GM19193 (cell line): ENCODE data around the gene CTBP1.

Experiments used
- POLR2A ChIP-seq: IDR thresholded peaks from 4 replicates; pipeline ENCODE4 v1.6.1; 2011; ENCODE audit not compliant: insufficient read depth, insufficient read length; ENCODE audit errors: extremely low read depth

Gene CTBP1

DNA sequence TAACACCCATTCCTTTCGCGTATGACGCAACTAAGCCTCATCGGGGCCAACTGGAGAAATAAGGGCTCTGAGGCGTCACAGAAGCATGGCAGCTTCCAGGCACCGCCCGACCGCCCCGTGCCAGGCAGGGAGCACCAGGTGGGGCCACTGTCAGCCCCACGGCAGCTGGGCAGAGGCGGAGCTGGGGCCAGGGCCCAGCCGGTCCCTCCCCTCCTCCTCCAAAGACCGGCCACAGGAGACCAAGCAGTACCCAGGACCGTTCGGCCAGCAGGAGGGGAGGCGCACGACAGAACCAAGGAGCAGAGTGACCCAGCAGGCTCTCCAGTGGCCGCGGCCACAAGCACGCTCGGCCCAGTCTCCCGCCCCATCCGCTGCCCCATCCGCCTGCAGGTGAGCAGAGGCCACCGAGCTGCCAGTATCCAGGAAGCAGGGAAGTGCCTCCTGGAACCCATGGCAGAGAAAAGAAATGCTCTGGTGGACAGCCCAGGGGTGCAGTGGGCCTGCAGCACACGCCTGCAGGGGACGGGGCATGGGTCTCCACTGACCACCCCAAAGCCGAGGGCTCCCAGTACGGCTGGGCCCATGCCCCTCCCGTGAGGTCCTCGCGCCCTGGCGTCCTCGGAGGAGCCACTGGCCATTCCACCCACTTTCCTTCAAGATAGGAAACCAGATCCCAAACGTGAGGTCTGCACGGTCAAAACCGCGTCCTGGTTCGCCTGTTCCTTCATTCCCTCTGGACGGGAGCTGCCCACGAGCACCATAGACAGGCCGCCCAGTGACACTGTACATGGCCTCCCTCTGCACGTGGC is 9.6 kb downstream of the CTBP1 start:
- TF ChIP-seq POLR2A, result no peak

DNA sequence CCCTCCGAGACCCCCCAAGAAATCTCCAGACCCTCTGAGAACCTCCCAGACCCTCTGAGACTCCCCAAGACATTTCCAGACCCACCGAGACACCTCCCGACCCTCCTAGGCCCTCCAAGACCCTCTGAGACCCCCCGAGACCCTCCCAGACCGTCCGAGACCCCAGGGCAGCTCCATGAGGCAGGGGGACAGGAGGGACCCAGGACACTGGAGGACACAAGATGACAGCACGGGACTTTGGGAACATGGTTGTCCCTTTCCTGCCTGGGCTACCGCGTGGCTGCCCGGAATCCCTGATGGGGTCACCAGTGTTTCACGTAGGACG is 10.3 kb downstream of the CTBP1 start:
- peak; percentile 8 for TF ChIP-seq POLR2A

DNA sequence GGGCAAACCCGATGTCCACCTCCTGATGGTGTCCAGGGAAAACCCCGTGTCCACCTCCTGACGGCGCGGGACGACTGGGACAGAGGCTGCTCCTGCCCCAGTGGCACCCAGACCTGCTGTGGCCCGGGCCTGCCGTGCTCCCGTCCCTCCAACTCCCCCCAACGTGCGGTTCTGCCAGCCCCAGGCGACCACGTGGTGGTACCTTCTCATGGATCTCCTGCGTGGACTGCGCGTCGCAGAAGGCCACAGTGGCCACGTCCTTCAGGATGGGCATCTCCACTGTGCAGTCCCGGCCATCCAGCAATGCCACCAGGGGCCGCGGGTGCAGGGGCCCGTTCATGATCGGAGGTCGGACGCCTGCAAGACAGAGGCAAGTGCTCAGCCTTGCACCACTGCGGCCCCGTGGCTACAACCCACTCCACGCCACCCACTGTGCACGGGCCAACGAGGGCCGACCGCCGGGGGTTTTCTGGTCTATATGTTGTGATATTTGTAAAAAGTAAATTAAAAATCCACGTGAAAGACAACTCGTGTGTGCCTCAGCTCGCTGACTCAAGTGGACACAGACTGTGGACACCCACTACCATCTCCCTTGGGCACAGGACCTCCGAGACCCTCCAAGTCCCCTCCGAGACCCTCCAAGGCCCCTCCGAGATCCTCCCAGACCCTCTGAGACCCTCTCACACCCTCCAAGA is 10.8 kb downstream of the CTBP1 start:
- TF ChIP-seq POLR2A, result no peak

DNA sequence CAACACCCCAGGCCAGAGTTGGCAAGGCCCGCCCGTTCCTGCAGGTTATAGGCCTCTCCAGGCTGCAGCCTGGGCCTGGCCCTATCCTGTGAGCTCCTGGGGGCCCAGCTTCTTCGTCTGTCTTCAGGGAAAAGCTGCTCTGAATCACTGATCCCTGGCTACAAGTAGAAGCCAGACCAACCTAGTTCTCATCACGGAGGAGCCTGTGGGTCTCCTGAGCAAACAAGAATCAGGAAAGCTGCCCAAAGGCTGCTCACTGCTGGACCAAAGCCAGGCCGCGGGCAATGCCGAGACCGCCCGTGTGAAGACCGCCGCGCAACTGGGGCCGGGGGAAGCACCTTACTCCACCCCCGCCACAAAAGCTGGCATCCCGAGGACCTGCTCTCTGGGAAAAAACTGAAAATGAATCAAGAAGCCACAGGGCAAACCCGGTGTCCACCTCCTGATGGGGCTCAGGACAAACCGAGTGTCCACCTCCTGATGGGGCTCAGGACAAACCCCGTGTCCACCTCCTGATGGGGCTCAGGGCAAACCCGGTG is 12.8 kb downstream of the CTBP1 start:
- no peak for TF ChIP-seq POLR2A

DNA sequence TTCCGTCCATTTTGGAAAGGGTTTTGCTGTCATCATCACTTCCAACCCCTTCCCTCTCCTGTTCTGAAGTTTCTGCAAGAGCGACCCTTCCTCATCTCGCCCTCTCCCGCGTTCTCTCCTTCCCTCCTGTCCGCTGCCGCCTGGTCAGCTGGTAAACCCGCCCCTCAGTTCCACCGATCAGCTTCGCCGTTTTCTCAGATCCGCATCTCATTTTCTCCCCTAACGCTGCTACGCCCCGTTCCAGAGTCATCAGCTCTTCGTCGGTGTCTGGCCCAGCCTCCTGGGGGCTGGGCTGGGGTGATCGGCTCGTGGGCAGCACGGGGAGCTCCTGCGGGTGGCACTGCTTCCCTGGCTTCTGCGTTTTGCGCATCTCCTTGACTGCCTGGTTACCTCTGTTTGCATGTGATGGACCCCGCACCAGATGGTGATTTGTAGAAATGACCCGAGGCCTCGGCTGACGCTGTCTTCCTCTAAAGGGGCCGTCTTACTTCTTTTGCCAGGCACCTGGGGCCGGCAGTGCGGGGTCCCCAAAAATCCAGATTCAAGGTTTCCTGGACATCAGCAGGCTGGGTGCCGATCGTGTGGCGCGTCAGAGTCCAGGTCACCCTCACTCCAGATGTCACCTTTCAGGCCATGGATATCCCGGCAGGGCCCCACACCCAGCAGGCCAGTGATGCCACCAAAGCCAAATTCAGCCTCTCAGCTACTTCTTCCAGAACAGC is 13.4 kb downstream of the CTBP1 start:
- TF ChIP-seq POLR2A, result no peak

DNA sequence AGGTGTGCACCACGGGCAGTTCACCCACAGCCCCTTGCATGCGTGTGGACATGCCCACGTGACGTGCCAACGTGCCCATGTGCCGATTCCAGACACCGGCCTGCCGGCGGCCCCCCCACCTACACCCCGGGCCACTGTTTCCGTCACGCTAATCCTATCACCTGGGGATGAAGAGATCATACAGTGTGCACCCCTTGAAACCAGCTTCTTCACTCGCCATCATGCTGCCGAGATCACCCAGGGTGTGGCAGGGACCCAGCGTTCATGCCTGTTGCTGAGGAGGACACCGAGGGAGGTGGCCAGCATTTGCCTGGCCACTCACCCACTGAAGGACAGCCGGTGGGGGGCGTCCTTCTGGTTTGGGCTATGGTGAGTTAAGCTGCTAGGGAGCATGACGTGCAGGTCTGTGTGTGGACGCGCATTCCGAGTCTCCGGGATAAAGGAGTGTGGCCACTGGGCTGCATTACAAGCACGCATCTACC is 14.1 kb downstream of the CTBP1 start:
- TF ChIP-seq POLR2A, result no peak

DNA sequence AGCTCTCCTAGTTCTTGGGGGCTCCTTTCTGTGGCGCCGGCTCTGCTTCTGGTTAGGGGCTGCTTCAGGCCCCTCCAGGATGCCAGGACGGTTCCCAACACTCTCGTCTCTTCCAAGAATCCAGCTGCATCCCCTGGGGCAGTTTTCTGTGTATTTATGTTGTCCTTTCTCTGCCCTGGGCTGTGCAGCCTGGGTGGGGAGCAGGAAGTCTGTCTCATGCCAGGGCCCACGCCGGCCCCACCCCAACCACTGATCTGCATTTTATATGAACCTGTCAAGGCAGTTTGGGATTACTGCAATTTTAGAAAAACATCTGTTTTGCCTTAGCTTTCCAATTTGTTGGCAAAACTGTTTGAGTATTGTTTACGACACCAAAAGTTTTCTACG is 14.6 kb downstream of the CTBP1 start:
- TF ChIP-seq POLR2A, result no peak

DNA sequence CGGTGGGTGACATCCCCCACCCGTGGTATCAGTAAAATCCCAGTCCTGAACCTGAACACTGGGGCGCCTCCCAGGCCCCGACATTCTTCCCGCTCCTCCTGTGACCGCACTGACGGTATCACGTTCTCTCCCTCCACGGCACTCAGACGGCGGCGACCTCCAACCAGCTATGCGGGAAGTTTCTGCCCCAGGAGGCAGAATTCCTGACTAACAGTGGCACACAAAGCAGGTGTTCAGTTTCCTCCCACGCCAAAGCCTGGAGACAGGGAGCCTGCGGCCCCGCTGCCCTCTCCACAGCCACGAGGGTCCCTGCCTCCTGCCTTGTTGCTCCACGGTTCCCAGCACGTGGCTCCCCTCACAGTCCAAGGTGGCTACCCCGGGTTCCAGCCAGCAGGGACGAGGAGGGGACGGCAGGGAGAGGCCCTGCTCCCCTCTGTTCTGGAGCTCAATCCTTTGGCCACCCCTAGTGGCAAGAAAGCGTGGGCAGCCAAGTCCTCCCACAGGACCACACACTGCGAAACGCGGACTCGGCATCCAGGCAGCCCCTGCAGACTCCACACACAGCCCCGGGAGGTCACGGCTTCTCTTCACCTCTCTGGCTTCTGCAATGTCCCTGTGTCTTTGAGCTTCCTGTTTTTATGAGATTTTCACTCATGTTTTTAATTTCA is 15.2 kb downstream of the CTBP1 start:
- no peak for TF ChIP-seq POLR2A

DNA sequence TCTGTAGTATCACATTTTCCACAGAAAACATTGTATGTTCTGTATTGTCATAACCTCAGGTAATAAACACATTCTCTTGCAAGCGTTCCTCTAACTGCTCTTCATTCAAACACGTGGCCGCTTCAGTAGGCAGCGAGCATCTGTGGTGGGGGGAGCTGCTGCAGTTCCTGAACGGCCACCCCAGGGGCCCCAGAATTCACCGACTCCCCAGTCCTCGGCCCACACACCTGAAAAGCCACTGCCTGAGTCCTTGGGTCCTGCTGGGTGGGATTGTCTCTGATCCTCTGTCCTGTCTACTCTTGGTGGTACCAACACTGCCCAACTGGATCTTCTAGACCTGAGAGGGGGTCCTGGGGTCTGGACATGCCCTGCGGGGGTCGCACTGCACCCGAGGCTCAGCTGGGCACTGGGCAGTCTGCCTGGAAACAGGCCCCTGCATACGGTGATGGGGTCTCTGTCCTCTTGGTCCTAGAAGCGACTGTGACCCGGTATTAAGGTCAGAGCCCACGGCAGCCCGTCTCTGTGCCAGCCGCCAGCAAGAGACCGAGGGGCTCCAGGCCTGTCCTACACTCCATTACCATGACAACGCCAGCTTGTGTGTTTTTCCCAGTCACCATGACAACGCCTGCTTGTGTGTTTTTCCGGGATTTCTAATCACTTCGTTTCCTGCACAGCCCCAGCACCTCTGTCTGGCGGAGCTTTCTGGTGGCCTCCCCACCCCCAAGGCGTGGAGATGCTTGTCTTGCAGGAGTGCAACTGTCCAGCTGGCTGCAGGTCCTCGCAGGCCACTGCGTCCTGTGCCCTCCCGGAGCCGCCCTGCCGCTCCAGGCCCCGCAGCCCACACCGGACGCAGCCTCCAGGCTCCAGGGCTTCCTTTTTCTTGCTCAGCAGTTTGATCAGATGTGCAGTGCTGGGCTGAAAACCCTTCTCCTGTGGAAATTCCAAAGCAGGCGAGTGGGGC is 16.0 kb downstream of the CTBP1 start:
- no peak for TF ChIP-seq POLR2A

DNA sequence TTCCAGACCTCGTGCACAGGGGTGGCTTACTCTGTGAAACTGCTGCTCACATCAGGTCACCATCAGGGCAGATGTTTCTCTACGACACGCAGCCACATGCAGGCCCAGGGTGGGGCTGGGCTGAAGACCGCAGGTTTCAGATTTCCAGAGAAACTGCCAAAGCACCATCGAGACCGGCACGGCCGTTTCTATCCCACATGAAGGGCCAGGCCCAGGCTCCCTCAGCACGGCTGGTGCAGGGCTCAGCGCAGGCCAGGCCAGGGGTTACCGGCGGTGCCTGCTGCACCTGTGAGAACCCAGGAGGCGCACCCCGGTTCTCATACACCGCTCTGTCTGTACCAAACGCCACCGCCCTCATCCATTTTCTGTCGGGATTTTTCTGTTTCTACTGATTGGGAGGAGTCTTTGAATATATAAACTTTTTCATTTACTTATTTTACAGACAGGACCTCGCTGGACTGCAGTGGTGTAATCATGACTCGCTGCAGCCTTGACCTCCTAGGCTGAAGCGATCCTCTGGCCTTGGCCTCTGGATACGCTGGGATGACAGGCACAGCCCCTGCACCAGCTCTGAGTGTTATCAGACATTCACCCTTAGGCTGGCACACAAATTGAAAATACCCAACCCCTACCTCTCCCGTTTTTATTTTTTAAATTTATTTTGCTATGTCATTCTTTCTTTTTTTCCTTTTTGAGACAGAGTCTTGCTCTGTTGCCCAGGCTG is 17.1 kb downstream of the CTBP1 start:
- TF ChIP-seq POLR2A, result no peak

DNA sequence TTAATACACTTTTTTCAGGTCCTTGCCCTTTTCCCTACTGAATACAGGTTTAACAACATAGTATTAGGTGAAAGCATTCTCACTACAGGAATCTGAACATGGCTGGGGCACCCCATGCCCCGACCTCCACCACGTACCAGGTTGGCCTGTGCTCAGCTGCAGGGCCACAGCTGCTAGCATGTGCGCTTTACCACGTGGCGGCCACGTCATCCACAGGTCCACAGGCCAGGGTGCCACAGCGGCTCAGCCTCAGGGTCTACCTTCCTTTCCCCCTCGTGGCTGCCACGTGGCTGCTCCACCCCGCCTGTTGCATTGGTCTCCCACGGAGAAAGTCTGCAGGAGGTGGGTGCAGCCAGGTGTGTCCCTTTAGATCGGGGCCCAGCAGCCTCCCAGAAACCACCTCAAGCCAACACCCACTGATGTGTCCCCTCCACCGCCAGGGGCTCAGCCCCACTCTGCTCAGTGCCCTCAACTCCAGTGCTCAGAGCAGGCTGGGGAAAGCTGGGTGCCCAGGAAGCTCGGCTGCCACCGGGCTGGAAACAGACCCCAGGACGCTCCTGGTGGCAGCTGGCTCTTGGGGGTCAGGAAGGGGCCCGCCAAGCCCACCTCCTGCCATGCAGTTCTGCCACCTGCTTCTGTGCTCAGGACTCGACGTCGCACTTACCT is 17.8 kb downstream of the CTBP1 start:
- TF ChIP-seq POLR2A, result no peak

DNA sequence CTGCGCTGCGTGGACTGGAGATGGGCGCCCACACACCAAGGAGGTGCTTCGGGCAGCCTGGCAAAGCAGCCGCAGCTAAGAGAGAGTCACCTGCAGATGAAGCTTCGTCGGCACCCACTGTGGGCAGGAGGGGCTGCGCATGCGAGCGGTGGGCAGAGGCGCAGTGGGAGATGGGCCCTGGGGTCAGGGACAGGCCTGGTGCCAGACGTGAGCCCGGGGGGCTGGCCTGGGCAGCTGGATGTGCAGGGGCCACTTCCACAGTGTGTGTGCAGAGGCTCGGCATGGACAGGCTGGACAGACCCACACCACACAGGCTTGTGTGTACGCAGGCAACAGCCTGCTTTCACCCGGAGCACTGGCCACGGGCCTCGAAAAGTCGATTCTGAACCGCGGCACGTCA is 18.6 kb downstream of the CTBP1 start:
- no peak for TF ChIP-seq POLR2A
